HG02798 (cell line): ENCODE data around the gene HARS1.
A peak's percentile ranks its signal among the peaks of the same experiment; 100 is the strongest.
"Not testable (repeated sequence)": the region's sequence is repeated elsewhere in the genome, so short reads cannot be mapped to it uniquely, and the experiment has no call there.

Experiments
- ATAC-seq: cut with Tn5 transposase; IDR thresholded peaks from one replicate; pipeline ENCODE4 v1.9.1; 2021; ENCODE audit warnings: mild to moderate bottlenecking; ENCODE audit not compliant: unreplicated experiment, poor library complexity

Gene HARS1

GRCh38 chr5:140690376-140690932 is 716 bp downstream of the HARS1 start:
- ATAC-seq, result no peak

GRCh38 chr5:140678993-140679392 is 12.2 kb downstream of the HARS1 start:
- ATAC-seq, result no peak

DNA sequence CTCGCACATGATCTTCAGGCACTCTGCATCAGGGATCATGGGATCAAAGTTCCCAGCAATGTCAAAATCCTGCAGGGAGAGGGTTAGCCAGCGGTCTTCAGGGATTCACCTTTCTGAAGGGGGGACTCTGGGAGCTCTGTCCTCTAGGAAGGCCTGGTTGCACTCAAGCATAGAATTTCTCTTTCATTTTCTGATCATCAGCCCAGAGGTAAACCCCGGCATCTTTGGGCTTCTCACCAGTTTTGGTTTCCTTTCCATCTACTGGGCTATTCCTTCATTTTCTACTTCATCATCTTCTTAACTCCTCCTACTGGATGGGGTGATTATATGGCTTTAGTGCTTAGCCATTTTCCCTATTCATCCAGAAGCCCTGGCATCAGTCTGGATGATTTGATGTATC is 13.2 kb downstream of the HARS1 start:
- peak; percentile 63 for ATAC-seq

DNA sequence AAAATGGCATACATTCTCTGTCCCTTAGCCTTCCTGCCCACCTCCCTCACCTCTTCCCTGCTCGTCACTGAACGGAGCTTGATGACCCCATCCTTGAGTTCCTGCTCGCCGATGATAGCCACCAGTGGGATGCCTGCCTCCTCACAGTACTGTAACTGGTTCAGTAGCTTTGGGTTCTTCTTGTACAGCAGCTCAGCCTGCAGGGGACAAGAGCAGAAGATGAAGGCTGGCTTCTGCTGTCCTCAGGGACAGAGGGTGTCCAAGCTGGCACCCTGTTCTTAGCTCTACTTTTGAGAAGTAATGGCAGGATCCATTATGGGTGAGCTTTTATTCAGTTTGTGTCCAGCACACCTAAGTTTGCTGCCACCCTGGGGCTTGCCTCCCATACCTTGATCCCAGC is 16.5 kb downstream of the HARS1 start:
- ATAC-seq, result no peak

DNA sequence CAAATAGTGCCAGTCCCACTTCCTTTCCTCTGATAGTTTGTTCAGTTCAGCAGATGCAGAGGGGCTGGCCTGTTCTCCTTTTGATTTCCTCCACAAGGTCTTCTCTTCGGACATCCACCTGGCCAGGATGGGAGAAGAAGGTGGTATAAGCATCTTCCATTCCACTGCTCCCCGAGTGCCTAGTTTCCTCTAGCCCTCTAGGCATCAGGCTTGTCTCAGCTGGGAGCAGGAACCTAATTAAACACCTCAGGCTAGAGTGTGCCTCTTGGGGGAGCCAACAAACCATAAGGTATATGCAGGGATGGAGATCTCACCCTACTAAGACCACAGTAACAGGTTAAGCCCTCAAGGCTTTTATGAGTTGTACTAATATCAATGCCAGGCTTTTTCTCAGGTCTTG is 17.0 kb downstream of the HARS1 start:
- no peak for ATAC-seq

DNA sequence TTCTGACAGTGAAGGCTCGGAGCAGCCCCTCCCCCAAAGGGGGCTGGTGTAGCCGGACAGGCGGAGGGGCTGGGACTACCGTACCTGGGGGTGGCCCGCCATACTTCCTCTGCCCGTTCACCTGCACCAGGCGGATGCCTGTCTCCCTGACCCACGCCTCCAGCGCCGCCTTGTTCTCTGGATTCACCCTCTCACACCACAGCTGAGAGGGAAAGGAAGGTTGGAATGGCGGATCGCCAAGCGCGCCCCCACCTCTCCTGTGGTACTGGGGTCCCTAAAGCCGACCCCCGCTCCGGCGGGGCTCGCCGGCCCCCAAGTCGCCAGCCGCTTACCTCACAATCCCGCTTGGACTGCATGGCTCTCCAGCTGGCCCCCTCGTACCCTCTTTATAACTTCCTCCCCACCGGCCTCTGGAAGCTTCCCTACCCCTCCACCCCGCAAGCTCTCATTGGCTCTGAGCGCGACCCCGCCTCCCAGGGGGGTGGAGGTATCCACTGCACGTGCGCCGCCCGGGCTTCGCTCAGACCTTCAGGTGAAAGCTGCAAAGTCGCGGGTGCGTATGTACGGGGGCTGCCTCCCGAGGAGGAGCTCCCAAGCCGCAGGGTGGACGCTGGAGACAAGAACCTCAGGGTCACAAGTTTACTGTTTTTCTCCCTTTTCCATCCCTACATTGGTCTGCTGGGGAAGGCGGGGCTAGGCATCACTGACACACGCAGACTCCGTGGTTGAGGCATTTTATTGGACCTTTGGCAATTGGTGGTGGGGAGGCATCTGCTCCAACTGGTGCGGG is 17.8 kb downstream of the HARS1 start, which contains the start of gene DND1:
DND1 (minus strand) TSS at position 390 of the 790 bp plus-strand sequence; CDS start at position 356, 34 bp downstream.
- no peak for ATAC-seq

GRCh38 chr5:140672455-140673186 is 18.5 kb downstream of the HARS1 start:
- ATAC-seq, result no peak

- no peak for ATAC-seq
Observed at GRCh38 chr5:140671472-140672125, 19.6 kb downstream of the HARS1 start.

DNA sequence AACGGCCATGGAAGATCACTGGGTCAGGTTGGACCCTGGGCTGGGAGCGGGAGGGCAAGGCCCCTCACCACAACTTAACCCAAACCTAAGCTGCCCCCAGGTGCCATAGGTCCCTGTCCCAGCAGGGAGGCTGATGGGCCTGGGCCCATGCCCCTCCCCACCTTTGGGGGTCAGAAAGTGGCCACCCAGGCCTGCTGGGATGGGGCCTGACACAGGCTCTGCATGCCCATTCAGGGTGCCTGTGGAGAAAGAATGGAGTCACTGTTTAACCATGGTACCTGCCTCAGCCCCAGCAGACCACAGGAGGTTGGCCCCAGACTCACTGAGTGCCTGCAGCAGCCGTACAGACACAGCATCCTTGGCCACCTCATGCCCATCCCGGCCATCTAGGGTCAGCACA is 20.1 kb downstream of the HARS1 start:
- not testable (repeated sequence) for ATAC-seq

DNA sequence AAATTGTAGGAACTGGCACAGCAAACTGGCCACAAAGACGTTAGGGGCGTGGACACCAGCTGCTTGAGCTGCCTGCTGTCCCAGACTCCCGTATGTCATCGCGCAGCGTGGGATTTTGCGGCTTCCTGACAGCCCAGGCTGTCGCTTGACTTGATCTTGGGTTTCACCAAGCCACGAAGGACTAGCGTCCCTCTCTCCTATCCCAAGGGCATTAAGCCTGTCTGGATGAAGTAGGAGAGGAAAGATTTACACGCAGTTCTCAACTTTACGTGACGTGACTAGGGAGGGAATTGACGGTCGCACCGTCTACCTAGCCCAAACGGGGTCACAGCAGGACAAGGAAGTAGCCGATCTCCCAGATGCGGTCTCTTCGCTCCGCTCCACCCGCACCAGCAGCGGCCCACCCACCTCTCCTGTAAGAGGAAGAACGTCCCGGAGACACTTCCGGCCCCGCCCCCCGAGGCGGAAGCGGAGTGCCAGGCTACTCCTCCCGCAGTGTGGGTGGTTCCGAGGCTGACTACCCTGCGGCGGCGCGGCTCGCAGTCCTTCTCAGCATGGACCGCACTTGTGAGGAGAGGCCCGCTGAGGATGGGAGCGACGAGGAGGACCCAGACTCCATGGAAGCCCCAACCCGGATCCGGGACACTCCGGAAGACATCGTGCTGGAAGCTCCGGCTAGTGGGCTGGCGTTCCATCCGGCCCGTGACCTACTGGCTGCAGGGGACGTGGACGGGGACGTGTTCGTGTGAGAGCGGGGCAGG is 26.6 kb downstream of the HARS1 start, which contains the start of gene WDR55:
WDR55 (plus strand) TSS at position 546 of the 761 bp plus-strand sequence; CDS start at position 555, 9 bp downstream.
- ATAC-seq, result peak; percentile 99

- no peak for ATAC-seq
Observed at GRCh38 chr5:140664030-140664358, 27.2 kb downstream of the HARS1 start.

DNA sequence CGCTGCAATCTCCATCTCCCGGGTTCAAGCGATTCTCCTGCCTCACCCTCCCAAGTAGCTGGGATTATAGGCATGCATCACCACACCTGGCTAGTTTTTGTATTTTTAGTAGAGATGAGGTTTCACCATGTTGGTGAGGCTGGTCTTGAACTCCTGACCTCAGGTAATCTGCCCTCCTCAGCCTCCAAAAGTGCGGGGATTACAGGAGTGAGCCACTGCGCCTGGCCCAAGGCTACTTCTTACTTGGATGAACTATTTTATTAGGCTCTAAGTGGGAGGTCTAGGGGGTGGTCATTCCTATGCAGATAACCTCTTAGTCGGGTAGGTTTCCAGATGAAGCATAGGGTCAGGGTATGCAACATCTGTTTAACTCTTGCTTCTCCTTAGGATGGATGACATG is 30.8 kb downstream of the HARS1 start:
- ATAC-seq, result not testable (repeated sequence)

GRCh38 chr5:140658870-140659269 is 32.3 kb downstream of the HARS1 start:
- ATAC-seq, result no peak

- ATAC-seq, result no peak
Observed at GRCh38 chr5:140647042-140647419, 44.1 kb downstream of the HARS1 start.

DNA sequence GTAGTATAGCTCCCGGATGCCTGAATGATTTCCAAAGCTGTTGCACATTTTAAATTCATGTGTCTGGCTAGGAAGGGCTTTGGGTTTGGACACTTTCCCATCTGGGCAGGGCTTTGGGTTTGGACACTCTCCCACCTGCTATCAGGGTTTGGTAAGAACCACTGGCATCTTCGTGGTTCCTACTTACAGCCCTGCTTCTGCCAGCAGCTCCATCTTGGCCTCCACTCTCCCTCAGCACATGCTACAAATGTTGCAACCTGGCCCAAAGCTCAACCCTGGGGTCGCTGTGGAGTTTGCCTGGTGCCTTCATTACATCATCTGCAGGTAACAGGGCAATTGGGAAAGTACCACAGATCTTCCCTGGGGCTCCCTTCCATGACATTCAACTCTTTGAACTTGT is 48.5 kb downstream of the HARS1 start:
- no peak for ATAC-seq

DNA sequence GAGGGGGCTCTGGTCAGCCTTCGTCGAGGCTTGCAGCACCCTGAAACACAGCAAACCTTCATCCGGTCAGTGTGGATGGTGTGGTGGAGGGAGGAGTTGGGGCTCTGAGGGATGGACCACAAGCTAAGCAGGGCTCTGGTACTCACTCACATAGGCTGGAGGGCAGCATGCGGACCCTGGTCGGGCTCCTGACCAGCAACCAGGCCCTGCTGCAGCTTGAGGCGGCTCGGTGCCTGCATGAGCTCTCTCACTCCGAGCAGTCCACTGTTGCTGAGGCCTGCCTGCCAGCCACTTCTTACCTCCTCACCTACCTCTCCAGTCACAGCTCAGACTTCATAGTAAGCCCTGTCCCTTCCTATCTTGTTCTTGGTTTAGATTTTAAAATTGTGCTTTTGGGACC is 49.5 kb downstream of the HARS1 start:
- ATAC-seq, result no peak

- peak; percentile 96 for ATAC-seq
Observed at GRCh38 chr5:140639148-140639981, 51.8 kb downstream of the HARS1 start, which contains the start of gene TMCO6. Gene TMCO6 (plus strand): TSS chr5:140639451. CDS start chr5:140639528, 77 bp downstream.

- ATAC-seq, result not testable (repeated sequence)
Observed at GRCh38 chr5:140638898-140639147, 52.3 kb downstream of the HARS1 start.

GRCh38 chr5:140637371-140638100 is 53.6 kb downstream of the HARS1 start:
- ATAC-seq, result no peak
